DND-41 (cell line): Measurements from ENCODE around the gene DTNB.

ENCODE experiments used
- ATAC-seq: fragments of 200-7000 bp; cut with Tn5 transposase; 3 replicates; pipeline ENCODE4 v1.9.1; 2021; ENCODE audit warnings: low read depth; ENCODE audit not compliant: insufficient read depth
- DNase-seq: peaks from one replicate; pipeline ENCODE4 v3.0.0-alpha.2; 2020
- H2AFZ ChIP-seq: 2 replicates; pipeline ENCODE4 v1.6.0; 2012; ENCODE audit warnings: low read depth, low read length
- H3K27ac ChIP-seq: 2 replicates; pipeline ENCODE4 v1.5.1; 2012; ENCODE audit warnings: low read length, inconsistent platforms
- H3K27me3 ChIP-seq: fragments of 200-600 bp; sonication (generic); 2 replicates; pipeline ENCODE4 v1.6.0; 2012; ENCODE audit warnings: low read length, mild to moderate bottlenecking, inconsistent platforms; ENCODE audit not compliant: insufficient read depth, poor library complexity
- H3K36me3 ChIP-seq: 2 replicates; pipeline ENCODE4 v1.5.1; 2012; ENCODE audit warnings: low read length, inconsistent platforms; ENCODE audit not compliant: insufficient read depth
- H3K4me1 ChIP-seq: 2 replicates; pipeline ENCODE4 v1.5.1; 2012; ENCODE audit warnings: mild to moderate bottlenecking, low read length; ENCODE audit not compliant: insufficient read depth
- H3K4me2 ChIP-seq: 2 replicates; pipeline ENCODE4 v1.6.0; 2012; ENCODE audit warnings: mild to moderate bottlenecking, moderate library complexity, low read length, inconsistent platforms; ENCODE audit not compliant: insufficient read depth
- H3K4me3 ChIP-seq, 2 experiments: fragments of 200-600 bp in 1 of 2; shearing (Covaris generic) in 1 of 2; 2 replicates each; pipeline ENCODE4 v1.5.1; 2012 to 2016; ENCODE audit warnings: inconsistent platforms in 2 of 2, low read length in 2 of 2, mild to moderate bottlenecking in 2 of 2, low read depth in 1 of 2, moderate library complexity in 1 of 2
- H3K79me2 ChIP-seq: 2 replicates; pipeline ENCODE4 v1.6.0; 2012; ENCODE audit warnings: low read length, inconsistent platforms; ENCODE audit not compliant: insufficient read depth
- H3K9ac ChIP-seq: 2 replicates; pipeline ENCODE4 v1.6.0; 2012; ENCODE audit warnings: low read depth, mild to moderate bottlenecking, inconsistent platforms, low read length, moderate library complexity
- H3K9me3 ChIP-seq: 2 replicates; pipeline ENCODE4 v1.5.1; 2012; ENCODE audit warnings: low read length, moderate library complexity, mild to moderate bottlenecking, inconsistent platforms; ENCODE audit not compliant: insufficient read depth, severe bottlenecking
- H4K20me1 ChIP-seq: 2 replicates; pipeline ENCODE4 v1.6.0; 2012; ENCODE audit warnings: low read length; ENCODE audit not compliant: insufficient read depth
- CTCF ChIP-seq: IDR thresholded peaks from 2 replicates; pipeline ENCODE4 v1.5.1; 2012; ENCODE audit warnings: borderline replicate concordance, low read length, moderate library complexity, mild to moderate bottlenecking; ENCODE audit not compliant: poor library complexity, severe bottlenecking; ENCODE audit errors: extremely low read depth
- EZH2 ChIP-seq: IDR thresholded peaks from 3 replicates; pipeline ENCODE4 v1.6.1; 2012; ENCODE audit warnings: borderline replicate concordance, low read depth, mild to moderate bottlenecking, moderate library complexity, low read length, inconsistent platforms; ENCODE audit not compliant: severe bottlenecking

DTNB gene

GRCh38 chr2:25592766-25593292 lies 80.5 kb downstream of the DTNB start:
- Histone ChIP-seq H3K4me2 (no peak overlapping the region), H3K9ac (peak overlapping the region; percentile 45; the same call in 1 of the 2 replicates), H4K20me1 (no peaks in the 10 kb centered on the region), H3K79me2 (no peaks in the 10 kb centered on the region), H3K4me3 (no peak overlapping the region), H3K9me3 (no peaks in the 10 kb centered on the region), H3K27me3 (no peaks in the 10 kb centered on the region), H3K4me1 (peaks cover 21% of the 10 kb centered on the region), H3K36me3 (no peaks in the 10 kb centered on the region), H2AFZ (peak overlapping the region; percentile 3; the same call in 1 of the 2 replicates), H3K27ac (peak overlapping the region; percentile 88)
- ATAC-seq (no peak), DNase-seq (no peak)
- TF ChIP-seq CTCF (no peak), EZH2 (no peak)

GRCh38 chr2:25590921-25591505 lies 82.4 kb downstream of the DTNB start:
- Histone ChIP-seq H3K79me2 (no peaks in the 10 kb centered on the region), H2AFZ (no peak overlapping the region), H4K20me1 (no peaks in the 10 kb centered on the region), H3K9ac (no peak overlapping the region), H3K36me3 (no peaks in the 10 kb centered on the region), H3K9me3 (no peaks in the 10 kb centered on the region), H3K4me3 (no peak overlapping the region), H3K27me3 (no peaks in the 10 kb centered on the region), H3K4me1 (peaks cover 21% of the 10 kb centered on the region), H3K27ac (peak overlapping the region; percentile 57; the same call in 1 of the 2 replicates), H3K4me2 (no peak overlapping the region)
- no peak for DNase-seq
- no peak for TF ChIP-seq CTCF
- TF ChIP-seq EZH2: no peak
- ATAC-seq: no peak

- Histone ChIP-seq H3K9ac (no peak overlapping the region), H3K79me2 (no peaks in the 10 kb centered on the region), H3K27me3 (no peaks in the 10 kb centered on the region), H3K27ac (no peak overlapping the region; the same call in 1 of the 2 replicates), H3K4me1 (peaks cover 21% of the 10 kb centered on the region), H4K20me1 (no peaks in the 10 kb centered on the region), H3K4me3 (no peak overlapping the region), H3K4me2 (no peak overlapping the region), H3K36me3 (no peaks in the 10 kb centered on the region), H3K9me3 (no peaks in the 10 kb centered on the region), H2AFZ (no peak overlapping the region)
- no peak for TF ChIP-seq CTCF
- TF ChIP-seq EZH2: no peak
- no peak for ATAC-seq
- DNase-seq: no peak
Observed at GRCh38 chr2:25589676-25590205, 83.6 kb downstream of the DTNB start.
